Measurements from ENCODE around the gene PIP4P1.
A peak's percentile ranks its signal among the peaks of the same experiment; 100 is the strongest.
"Not testable (repeated sequence)": the region's sequence is repeated elsewhere in the genome, so short reads cannot be mapped to it uniquely, and the experiment has no call there.

PIP4P1 gene

GRCh38 chr14:20461225-20462141 lies at the start of gene PIP4P1:
Gene PIP4P1 (minus strand): TSS chr14:20461434. CDS start chr14:20461325, 109 bp downstream.
- peak; percentile 100 for DNase-seq (ENCODE audit: low spot score)

DNA sequence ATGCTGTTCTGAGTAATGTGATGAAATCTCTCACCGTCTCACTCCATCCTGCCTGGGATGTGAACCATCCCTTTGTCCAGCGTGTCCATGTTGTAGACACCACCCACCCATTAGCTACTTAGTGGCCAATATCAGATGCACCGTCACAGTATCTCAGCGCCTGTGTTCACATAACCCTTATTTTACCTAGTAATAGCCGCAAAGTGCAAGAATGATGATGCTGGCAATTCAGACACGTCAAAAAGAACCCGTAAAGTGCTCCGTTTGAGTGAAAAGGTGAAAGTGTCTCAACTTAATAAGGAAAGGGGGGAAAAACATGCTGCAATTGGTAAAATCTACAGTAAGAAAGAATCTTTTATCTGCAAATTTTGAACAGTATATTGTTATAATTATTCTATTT lies 47.1 kb upstream of the PIP4P1 start:
- DNase-seq (ENCODE audit: low spot score): no peak

- not testable (repeated sequence) for DNase-seq (ENCODE audit: low spot score)
Observed at GRCh38 chr14:20507537-20507936, 46.3 kb upstream of the PIP4P1 start.

DNA sequence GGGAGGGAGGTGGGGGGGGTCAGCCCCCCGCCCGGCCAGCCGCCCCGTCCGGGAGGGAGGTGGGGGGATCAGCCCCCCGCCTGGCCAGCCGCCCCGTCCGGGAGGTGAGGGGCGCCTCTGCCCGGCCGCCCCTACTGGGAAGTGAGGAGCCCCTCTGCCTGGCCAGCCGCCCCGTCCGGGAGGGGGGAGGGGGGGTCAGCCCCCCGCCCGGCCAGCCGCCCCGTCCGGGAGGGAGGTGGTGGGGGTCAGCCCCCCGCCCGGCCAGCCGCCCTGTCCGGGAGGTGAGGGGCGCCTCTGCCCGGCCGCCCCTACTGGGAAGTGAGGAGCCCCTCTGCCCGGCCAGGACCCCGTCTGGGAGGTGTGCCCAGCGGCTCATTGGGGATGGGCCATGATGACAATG lies 45.5 kb upstream of the PIP4P1 start:
- DNase-seq (ENCODE audit: low spot score): not testable (repeated sequence)

DNA sequence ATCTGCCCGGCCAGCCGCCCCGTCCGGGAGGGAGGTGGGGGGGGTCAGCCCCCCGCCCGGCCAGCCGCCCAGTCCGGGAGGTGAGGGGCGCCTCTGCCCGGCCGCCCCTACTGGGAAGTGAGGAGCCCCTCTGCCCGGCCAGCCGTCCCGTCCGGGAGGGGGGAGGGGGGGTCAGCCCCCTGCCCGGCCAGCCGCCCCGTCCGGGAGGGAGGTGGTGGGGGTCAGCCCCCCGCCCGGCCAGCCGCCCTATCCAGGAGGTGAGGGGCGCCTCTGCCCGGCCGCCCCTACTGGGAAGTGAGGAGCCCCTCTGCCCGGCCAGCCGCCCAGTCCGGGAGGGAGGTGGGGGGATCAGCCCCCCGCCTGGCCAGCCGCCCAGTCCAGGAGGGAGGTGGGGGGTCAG lies 45.0 kb upstream of the PIP4P1 start:
- DNase-seq (ENCODE audit: low spot score): not testable (repeated sequence)

DNA sequence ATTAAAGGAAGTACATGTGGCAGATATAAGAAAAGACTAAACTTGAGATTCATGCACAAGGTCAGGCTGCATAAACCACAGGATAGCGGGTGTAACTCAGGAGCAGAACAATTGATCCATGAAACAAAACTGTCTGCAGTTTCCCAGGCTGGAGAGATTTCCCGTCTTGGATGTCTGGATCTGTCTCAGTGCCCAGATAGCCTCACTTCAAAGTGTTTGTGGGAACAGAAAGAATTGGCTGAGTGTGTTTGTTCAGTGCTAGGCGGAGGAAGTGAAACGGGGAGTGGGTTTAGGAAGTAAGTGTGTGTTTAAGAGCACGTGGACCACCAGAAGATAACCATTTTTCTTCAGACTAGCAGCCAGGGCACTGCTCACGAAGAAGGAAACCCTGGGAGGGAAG lies 42.7 kb upstream of the PIP4P1 start:
- DNase-seq (ENCODE audit: low spot score): no peak

DNA sequence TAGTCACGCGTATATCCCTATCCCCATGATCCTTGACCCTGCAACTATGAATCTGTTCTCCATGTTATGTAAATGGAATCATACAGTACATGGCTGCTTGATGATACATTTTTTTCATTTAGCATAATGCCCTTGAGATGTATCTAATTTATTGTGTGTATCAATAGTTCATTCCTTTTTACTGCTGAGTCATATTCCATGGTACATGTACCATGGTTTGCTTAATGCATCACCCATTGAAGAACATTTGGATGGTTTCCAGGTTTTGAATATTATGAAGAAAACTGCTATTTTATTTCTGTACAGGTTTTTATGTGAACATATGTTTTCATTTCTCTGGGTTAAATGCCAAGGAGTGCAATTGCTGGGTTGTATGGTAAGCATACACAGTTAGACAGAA lies 40.1 kb upstream of the PIP4P1 start:
- DNase-seq (ENCODE audit: low spot score): no peak

DNA sequence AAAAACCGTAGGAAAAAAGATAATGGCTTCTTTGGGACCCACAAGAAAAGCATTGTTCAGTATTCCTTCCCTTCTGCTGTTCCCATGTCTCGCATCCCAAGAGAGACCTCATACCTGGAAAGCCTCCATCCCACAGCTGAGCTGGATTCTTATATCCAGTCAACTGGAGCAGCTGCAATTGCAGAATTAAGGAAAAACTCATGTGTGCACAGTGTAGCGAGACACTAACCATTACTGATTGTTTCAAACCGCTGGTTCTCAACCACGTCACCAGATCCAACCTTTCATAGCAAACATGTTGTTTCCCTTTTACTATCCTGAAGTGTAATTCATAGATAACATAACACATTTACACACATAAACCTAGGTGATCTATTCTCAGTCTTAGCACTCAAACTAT lies 38.6 kb upstream of the PIP4P1 start:
- DNase-seq (ENCODE audit: low spot score): no peak

- DNase-seq (ENCODE audit: low spot score): no peak
Observed at GRCh38 chr14:20499108-20499507, 37.9 kb upstream of the PIP4P1 start.

- DNase-seq (ENCODE audit: low spot score): no peak
Observed at GRCh38 chr14:20498622-20499021, 37.4 kb upstream of the PIP4P1 start.

DNA sequence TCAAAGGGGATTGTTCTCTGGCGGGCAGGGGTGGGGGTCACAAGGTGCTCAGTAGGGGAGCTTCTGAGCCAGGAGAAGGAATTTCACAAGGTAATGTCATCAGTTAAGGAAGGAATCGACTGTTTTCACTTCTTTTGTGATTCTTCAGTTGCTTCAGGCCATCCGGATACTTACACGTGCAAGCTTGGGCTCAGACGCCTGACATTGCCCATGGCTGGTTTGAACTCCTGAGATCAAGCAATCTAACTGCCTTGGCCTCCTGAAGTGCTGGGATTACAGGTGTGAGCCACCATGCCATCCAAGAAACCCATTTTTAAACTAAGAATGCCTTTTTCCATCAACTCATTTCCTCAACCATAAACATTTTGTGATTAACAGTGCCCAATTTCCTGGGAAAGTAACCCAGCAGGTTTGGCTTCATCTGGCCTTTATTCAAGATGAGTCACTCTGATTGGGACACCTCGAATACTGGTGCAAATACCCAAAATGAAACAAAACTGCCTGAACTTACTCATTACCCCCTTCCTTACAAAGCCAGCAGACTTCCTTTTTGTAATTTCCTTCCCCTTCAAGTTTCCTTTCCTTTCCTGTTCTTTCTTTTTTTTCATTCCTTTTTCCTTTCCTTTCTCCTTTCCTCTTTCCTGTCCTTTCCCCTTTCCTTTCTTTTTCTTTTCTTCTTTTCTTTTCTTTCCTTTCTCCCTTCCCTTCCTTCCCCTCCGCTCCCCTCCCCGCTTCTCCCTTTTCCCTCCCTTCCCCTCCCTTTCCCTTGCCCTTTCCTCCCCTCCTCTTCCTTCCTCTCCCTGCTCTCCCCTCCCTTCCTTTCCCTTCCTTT lies 33.9 kb upstream of the PIP4P1 start:
- peak; percentile 42 for DNase-seq (ENCODE audit: low spot score)

- no peak for DNase-seq (ENCODE audit: low spot score)
Observed at GRCh38 chr14:20493634-20494033, 32.4 kb upstream of the PIP4P1 start.

- no peak for DNase-seq (ENCODE audit: low spot score)
Observed at GRCh38 chr14:20492486-20492885, 31.3 kb upstream of the PIP4P1 start.

DNA sequence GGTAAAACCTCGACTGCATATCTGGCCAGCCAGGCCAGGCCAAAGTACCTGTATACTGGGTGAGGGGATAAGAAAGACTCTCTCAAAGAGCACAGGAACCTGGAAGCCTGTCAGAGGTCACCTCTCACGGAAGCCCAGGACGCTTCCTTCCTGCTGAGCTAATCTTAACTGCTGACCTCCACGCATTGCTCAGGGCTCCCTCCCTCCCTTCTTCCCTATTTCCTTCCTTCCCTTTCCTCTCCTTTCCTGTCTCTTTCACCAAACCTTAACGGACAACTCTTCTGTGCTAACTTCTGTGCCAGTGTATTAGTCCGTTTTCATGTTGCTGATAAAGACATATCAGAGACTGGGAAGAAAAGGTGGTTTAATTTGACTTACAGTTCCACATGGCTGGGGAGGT lies 29.3 kb upstream of the PIP4P1 start:
- no peak for DNase-seq (ENCODE audit: low spot score)

DNA sequence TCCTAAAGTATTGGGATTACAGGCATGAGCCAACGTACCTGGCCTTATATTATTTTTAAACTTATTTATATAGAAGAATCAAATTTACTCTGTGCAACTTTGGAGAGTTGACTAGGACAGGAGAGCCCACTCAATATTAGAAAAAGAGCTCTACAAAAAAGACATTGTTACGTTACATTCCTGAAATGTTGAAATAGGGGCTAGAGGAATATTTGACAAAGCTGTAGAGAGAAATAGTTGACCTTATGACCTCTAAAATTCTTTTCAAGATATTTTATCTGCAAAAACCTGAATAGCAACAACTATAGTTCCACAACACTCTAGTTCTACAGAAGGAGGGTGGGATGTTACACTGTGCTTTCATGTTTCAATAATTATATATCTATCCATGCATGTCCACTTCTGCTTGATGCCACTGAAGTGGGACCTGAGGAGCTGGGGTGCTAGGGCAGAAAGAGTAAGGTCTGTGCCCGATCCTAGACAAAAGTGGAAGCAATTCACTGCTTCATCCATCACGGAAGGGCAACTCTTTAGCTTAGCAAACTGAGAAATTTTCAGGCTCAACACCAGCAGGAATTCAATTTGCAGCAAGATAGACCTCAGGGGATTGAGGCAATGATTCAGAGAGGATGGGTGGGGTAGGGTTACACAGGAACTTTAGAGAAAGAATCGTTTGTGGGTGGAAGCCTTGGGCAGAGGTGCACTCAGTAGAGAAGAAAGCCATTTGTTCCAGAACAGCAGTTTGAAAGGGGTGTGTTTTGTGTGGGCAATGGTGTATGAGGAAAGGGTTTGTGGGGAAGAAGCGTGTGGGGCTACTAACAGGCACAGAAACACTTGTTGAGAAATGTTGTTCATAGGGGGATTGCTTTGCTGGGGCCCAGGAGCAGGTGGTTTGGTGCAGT lies 28.1 kb upstream of the PIP4P1 start:
- DNase-seq (ENCODE audit: low spot score): no peak

GRCh38 chr14:20487396-20487725 lies 26.1 kb upstream of the PIP4P1 start:
- DNase-seq (ENCODE audit: low spot score): no peak

GRCh38 chr14:20486684-20487395 lies 25.6 kb upstream of the PIP4P1 start:
- DNase-seq (ENCODE audit: low spot score): no peak

GRCh38 chr14:20485900-20486299 lies 24.7 kb upstream of the PIP4P1 start:
- no peak for DNase-seq (ENCODE audit: low spot score)

DNA sequence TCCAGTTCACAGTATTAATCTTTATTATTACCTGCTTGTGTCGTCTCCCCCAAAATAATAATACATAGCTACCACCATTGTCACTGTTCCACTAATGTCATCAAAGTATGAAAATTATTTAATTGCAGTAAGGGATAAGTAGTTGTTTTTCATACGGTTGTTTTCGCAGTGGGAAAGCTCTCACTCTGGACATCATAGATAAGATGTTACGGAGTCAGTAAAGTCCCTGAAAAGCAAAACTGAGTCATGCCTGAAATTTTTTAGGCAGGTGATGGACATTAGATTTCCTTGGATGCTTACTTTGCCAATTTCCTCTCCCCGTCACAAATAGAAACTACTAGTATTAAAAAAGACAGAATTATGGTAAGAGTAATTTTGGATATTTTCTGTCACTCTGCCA lies 21.1 kb upstream of the PIP4P1 start:
- DNase-seq (ENCODE audit: low spot score): no peak

DNA sequence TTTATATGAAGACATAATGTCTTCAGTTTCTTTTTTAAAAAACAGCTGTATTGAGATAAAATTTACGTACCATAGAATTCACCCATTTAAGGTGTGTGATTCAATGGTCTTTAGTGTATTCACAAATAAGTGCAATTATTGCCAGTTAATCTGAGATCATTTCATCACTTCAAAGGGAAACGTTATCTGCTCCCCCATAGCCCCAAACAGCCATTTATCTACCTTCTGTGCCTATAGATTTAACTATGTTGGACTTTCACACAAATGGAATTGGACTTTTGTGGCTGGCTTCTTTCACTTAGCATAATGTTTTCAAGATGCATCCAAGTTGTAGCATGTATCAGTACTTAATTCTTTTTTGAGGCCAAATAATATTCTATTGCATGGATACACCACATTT lies 17.7 kb upstream of the PIP4P1 start:
- DNase-seq (ENCODE audit: low spot score): no peak

DNA sequence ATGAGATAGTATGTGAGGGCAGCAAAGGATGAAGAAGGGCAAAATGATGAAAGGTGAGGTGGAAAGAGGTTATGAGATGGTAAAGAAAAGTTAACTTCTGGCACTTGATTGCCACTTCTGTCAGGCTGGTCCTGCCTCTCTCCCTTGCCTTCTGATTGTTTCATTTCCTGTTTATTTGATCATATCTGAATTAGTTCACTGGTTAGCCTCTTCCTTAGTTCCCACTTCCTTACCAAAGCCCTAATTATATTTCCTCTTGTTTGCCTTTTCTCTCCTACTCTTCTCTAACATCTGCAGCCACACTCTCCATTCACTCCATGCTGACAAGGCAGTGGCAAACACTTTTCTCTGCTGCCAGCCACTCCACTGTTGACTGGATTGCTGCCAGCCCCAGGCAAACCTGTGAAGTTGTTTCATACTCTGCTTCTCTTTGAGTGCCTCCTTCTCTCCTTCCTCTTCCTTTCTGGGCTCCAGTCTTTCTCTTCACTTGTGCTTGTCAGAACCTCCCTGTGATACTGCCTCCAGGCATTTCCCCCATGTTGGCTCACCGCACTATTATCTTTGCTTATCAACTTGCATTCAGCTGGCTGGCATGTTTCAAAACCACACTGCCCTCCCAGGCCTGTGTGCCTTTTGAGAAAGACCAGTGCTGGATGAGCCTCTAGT lies 16.1 kb upstream of the PIP4P1 start:
- DNase-seq (ENCODE audit: low spot score): no peak

Data from RKO (cell line).